AG04449 (cell line): Measurements from ENCODE around the gene C5AR1.

Source experiments
- CTCF ChIA-PET: fragments of 350-600 bp; formaldehyde crosslinking; extraction: SDS; loops from one replicate; lab custom pipeline; 2021; ENCODE audit warnings: antibody characterized with exemption; lab: Yijun Ruan, JAX
- POLR2A ChIA-PET: fragments of 400-600, 350-600 bp; formaldehyde crosslinking; extraction: SDS; loops from one replicate; lab custom pipeline; 2020; ENCODE audit warnings: antibody characterized with exemption, inconsistent platforms; lab: Yijun Ruan, JAX
- DNase-seq: peaks from one replicate; pipeline ENCODE4 v3.0.0-alpha.2; 2010; ENCODE audit warnings: low read depth, low spot score
- H3K4me3 ChIP-seq: 2 replicates; pipeline ENCODE4 v1.5.1; 2011; ENCODE audit warnings: low read depth, mild to moderate bottlenecking, control low read depth, low read length
- TF ChIP-seq, protein P1 (sequence below): IDR thresholded peaks from one replicate; pipeline ENCODE4 v1.5.1; 2011; ENCODE audit warnings: mild to moderate bottlenecking, moderate library complexity, low read length, control low read depth, inconsistent platforms; ENCODE audit not compliant: insufficient read depth; ENCODE audit errors: missing control alignments

The C5AR1 gene

DNA sequence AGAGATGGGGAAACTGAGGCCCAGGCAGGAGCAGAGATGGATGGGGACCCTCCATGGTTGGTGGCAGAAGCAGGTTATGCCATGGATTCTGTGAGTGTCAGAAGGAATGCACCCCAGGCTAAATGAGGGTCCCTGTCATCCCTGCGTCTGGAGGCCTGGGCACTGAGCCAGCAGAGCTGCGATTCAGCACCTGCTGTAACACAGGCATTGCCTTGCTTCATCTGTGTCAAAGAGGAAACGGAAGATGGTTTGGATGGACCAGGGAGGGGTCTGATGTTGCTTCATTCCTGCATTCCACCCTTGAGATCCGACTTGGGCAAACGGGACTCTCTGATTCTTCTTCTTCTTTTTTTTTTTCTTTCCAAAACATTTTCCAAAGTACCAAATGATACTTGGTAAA is 1.2 kb downstream of the C5AR1 start:
- no peak for DNase-seq
- no peak overlapping the region for H3K4me3 ChIP-seq
- ChIA-PET CTCF (interaction anchor here (0.7 to 9.8 kb wide), 2 partner anchors 16 to 38 kb away, joined by 3 to 105 read pairs; no protein-coding TSS in a partner anchor), POLR2A (no interaction called here)
- TF ChIP-seq, protein P1, sequence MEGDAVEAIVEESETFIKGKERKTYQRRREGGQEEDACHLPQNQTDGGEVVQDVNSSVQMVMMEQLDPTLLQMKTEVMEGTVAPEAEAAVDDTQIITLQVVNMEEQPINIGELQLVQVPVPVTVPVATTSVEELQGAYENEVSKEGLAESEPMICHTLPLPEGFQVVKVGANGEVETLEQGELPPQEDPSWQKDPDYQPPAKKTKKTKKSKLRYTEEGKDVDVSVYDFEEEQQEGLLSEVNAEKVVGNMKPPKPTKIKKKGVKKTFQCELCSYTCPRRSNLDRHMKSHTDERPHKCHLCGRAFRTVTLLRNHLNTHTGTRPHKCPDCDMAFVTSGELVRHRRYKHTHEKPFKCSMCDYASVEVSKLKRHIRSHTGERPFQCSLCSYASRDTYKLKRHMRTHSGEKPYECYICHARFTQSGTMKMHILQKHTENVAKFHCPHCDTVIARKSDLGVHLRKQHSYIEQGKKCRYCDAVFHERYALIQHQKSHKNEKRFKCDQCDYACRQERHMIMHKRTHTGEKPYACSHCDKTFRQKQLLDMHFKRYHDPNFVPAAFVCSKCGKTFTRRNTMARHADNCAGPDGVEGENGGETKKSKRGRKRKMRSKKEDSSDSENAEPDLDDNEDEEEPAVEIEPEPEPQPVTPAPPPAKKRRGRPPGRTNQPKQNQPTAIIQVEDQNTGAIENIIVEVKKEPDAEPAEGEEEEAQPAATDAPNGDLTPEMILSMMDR, result no peak

DNA sequence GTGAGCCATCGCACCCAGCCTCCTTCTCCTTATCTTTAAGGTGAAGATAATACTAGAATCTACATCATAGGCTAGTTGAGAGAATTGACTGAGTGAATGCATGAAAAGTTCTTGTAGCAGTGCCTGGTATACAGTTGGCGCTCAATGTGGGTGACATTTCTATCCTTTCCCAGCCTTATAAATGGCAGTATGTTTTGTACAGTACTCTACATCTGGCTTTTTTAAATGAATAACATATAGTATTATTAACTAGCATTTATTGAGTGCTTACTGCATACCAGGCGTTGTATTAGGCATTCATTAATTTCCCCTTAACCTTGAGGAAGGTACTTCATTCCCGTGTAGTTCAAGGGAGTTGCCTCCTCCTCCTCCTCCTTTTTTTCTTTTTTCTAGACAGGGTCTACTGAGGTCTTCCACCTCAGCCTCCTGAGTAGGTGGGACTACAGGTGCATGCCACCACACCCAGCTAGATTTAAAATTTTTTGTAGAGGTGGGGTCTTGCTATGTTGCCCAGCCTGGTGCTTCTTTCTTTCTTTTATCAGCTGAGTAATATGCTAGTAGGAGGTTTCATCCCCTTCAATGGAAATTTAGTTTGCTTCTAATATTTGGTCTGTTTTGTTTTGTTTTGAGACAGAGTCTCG is 2.8 kb downstream of the C5AR1 start:
- POLR2A ChIA-PET, result no interaction called here
- CTCF ChIA-PET, result interaction anchor here (0.7 kb wide), 1 partner anchor 37 kb away, joined by 4 read pairs; the partner anchor contains the start of gene DHX34
- DNase-seq, result no peak
- no peak overlapping the region for H3K4me3 ChIP-seq
- TF ChIP-seq, protein P1, result no peak

DNA sequence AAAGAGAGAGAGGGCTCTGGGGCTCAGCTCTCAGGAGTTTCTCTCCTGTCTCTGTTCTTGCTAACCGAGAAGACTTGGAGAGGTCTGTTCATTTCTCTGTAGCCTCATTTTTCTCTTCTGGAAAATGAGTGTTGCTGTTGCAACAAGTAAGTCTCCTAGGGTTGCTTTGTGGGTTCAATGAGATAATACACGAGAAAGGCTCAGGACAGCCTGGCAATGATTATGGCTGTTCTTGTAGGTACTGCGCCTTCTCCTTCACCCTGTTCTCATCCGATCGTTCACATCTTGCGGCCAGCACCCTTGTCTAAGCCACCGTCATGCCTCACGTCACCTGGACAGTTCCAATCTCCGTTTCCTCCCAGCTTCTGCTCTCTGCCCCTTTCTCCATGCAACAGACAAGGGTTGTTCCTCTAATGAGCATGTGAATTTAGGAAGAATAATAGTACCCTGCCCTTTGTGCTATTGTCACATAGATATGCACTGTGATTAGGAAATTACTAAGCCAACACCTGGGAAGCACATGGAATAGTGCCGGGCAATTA is 4.2 kb downstream of the C5AR1 start:
- no peak overlapping the region for H3K4me3 ChIP-seq
- ChIA-PET POLR2A (no interaction called here), CTCF (interaction anchor here (0.9 to 1.7 kb wide), 5 partner anchors 16 to 114 kb away, joined by 3 to 7 read pairs (median 3); partner anchors contain the start of gene DHX34)
- TF ChIP-seq, protein P1, result no peak
- DNase-seq, result no peak

DNA sequence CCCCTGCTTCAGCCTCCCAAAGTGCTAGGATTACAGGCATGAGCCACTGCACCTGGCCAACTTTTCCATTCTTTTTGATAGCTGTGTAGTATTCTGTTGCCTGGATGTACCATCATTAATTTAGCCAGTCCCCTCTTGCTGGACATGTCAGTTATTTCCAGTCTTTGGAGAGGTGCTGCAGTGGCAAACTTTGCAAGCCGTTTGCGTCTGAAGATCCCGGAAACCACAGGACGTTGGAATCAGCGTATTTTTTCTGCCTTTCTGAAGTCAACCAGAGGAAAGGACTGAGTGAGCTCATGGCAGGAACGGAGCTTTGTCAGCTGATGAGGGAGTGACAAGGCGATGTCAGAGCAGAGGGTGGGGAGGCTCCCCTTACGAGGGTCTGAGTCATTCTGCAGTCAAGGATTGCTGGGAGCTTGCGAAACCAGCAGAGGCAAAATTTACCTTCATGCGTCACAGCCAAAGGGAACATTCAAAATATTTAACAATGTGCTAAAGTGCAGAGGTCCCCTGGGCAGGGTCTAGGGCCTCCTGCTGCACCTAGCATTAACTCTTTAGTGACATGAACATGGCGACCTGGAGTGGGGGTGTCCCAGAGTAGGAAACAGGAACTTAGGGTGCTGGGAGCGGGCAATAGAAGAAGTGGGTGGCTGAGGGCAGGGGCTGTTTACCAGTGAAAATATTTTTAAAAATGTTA is 5.6 kb downstream of the C5AR1 start:
- peak; percentile 44 for DNase-seq
- ChIA-PET CTCF (interaction anchor here (0.6 to 4.5 kb wide), 7 partner anchors 10 to 77 kb away, joined by 3 to 28 read pairs (median 5); partner anchors contain the start of gene DHX34), POLR2A (no interaction called here)
- no peak overlapping the region for H3K4me3 ChIP-seq
- TF ChIP-seq, protein P1, result no peak

DNA sequence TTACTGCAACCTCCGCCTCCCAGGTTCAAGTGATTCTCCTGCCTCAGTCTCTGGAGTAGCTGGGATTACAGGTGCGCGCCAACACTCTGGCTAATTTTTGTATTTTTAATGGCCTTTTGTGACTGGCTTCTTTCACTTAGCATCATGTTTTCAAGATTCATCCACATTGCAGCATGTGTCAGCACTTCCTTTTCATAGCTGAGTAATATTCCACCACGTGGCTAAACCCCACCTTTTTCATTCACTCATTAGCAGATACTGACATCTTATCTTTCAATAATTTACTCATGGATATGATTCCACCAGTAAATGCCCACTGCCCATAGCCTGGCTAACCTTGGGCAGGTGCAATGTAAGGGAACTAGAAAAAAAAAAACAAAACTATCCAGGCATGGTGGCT is 6.9 kb downstream of the C5AR1 start:
- H3K4me3 ChIP-seq, result no peak overlapping the region
- TF ChIP-seq, protein P1, result no peak
- no peak for DNase-seq
- POLR2A ChIA-PET, result no interaction called here
- CTCF ChIA-PET, result interaction anchor here (1.7 to 4.5 kb wide), 3 partner anchors 11 to 74 kb away, joined by 5 to 28 read pairs (median 10); partner anchors contain the start of gene DHX34
